GF-D8 (cell line): Measurements from ENCODE around the gene RRP1B.
"Not testable (repeated sequence)": the region's sequence is repeated elsewhere in the genome, so short reads cannot be mapped to it uniquely, and the experiment has no call there.

Experiments
- DNase-seq: peaks from one replicate; lab custom pipeline; 2025; lab: John Stamatoyannopoulos, UW

RRP1B gene

DNA sequence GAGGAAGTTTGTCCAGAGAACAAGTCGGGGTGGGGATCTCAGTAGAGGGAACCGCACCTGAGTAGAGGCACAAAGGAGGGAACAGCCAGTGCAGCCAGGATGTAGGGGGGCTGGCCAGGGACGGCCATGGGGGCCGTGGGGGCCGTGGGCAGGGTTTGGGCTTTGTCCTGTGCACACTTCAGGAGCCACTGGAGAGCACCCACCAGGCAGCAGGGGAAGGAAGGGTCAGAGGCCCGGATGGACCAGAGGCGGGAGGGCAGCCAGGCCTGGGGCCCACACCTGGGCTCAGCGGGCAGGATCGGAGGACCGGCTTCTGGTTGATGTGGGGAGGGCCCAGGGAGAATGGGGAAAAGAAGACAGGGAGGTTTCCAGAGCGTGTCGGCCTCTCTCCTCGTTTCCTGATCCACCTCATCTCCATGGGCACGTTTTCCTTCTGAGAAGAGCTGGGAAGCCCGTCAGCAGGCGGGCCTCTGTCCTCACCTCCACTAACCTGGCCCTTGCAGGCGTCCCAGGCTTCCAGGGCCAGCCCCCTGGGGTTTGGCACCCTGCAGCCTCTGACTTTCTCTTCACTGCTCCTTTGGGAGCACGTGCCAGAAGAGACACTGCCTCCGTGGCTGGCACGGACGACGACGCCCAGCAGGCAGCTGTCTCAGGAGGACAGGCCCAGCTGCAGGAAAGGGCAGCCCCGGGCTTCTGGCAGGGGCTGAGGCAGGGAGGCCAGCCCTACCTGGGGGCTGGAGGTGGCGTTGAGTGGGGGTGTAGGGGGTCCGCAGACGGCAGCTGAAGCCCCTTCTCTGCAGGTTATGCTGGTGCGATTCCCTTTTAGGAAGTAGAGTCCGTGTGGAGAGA is 42.8 kb downstream of the RRP1B start:
- DNase-seq = no peak

DNA sequence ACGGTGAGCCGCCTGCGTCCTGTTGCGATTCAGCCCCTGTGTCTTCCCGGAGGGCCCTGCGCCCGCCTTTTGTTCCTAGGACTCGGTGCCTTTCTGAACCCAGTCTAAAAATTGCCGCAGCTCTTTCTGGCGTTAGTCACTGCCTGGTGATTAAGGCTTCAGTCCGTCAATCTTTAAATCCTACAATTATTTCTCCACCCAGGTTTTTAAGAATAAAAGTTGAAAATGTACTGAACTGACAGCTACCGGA is 43.4 kb downstream of the RRP1B start:
- no peak for DNase-seq

DNA sequence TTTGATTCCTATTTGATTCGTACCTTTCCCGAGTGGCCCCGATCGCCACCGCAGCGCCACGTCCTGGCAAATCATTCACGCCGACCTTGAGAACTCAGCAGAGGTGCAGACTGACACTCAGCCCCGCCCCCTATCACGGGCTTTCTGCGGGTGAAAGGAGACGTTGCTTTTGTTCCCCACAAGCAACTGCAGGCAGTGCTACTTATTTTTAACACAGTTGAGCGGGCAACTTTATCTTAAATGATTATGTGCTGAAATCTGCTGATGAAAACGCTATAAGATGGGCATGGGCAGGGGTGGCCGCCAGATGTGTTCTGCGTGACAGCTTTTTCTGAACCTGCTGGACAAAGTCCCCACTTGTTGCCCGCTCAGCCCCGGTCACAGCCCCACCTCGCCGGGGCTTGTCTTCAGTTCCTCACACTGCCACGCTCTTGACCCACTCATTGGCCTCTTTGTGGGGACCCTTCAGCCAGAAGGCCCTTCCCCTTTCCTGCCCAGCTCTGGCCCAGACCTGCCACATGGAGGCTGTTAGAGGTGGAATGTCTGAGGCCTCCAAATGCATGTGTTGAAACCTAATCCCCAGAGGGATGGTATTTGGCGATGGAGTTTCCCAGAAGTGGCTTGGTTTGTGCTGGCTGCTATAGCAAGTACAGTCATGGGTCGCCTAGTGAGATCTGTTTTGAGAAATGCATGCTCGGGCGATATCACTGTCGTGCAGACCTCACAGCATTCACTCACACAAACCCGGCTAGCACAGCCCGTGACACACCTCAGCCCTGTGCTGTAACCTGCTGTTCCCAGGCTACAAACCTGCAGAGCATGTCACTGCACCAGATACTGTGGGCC is 43.9 kb downstream of the RRP1B start:
- DNase-seq = no peak

DNA sequence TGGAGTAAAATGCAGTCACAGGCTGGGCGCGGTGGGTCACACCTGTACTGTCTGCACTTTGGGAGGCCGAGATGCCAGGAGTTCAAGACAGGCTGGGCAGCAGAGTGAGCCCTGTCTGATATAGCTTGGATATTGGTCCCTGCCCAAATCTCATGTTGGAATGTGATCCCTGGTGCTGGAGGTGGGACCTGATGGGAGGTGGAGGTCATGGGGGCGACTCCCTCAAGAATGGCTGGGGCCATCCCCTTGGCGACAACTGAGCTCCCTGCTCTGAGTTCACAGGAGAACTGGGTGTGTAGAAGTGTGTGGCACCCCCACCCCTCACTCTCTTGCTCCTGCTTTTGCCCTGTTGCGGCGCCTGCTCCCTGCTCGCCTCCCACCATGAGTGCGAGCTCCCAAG is 48.1 kb downstream of the RRP1B start:
- no peak for DNase-seq

DNA sequence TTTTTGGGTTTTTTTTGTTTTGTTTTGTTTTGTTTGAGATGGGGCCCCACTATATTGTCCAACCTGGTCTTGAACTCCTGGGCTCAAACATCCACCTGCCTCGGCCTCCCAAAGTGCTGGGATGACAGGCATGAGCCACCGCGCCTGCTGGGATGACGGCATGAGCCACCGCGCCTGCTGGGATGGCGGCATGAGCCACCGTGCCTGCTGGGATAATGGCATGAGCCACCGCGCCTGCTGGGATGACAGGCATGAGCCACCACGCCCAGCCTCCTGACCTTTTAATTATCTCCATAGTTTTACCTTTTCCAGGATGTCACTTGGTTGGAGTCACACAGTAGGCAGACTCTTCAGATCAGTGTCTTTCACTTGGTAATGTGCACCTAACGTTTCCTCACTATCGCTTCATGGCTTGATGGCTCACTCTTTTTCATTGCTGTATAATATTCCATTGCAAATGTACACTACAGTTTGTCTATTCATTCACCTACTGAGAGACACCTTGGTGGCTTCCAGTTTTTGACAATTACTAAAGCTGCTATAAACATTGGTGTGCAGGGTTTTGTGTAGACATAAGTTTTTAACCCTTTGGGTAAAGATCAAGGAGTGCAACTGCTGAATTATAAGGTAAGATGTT is 49.5 kb downstream of the RRP1B start:
- no peak for DNase-seq

DNA sequence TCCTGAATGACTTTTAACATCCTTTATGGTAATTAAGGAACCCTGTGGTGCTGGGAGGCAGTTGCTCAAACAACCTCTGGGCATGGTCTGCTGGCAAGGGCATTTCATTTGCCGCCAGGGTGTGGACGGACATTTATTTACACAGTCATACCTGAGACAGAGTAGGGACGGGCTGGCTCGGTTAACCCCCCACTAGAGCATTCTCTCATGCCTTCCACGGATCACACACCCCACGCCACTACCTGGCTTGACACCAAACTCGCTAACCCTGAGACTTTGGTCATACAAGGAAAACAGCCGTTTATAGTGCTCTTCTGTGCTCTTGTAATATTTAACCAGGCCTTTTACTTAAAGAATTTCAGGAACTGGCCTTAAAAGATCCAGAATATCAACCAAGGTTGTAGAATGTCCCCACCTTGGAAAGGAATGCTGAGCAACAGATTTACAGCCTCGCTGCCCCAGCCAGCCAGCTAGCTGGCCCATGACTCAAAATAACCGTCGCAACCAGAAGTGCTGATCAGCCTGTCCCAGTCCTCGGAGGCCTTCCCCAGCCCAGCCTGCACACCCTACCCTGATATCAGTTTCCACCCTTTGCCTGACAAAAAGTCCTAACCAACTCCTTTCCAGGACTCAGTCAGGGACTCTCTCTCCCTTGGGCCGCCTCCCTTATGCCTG is 53.0 kb downstream of the RRP1B start:
- no peak for DNase-seq

DNA sequence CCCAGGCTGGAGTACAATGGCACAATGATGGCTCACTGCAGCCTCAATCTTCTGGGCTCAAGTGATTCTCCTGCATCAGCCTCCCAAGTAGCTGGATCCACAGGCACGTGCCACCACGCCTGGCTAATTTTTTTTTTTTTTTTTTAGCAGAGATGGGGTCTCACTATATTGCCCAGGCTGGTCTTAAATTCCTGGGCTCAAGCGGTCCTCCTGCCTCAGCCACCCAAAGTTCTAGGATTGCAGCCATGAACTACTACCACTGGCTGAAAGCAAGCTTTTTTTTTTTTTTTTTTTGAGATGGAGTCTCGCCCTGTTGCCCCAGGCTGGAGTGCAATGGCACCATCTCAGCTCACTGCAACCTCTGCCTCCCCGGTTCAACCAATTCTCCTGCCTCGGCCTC is 53.8 kb downstream of the RRP1B start:
- DNase-seq = not testable (repeated sequence)

DNA sequence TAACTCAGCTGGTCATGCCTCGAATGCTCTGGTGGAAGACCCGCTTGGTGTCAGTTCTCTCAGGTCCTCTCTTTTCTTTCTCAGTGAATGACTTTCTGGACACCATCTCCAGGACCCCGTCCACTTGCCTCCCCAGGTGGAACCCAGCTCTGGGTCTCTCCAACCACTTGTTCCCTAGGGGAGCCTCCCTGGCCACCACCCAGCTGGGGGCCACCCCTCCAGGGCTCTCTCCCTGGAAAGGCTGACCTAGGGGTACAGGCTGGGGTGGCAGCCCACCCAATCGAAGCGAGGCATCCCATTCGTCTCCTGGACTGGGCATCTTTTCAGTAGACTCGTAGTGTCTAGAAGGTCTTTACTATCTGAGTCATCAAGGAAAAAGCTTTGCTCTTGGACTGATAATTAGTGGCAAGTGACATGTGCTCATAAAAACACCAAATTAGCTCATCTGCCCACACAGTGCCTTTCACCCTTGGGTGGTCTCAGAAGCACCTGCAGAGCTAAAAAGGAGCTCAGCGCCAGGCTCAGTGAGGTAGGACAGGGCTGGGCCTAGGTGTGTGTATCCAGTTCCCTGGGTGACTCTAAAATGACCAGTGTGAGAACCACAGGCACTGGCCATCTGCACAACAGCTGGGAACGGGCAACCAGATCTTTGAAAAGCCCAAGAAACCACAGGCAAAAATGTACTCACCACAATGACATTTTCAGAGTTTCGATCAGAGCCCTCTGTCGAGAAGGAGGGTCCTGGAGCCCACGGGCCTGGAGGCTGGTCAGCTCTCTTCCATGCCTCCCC is 57.2 kb downstream of the RRP1B start:
- no peak for DNase-seq

DNA sequence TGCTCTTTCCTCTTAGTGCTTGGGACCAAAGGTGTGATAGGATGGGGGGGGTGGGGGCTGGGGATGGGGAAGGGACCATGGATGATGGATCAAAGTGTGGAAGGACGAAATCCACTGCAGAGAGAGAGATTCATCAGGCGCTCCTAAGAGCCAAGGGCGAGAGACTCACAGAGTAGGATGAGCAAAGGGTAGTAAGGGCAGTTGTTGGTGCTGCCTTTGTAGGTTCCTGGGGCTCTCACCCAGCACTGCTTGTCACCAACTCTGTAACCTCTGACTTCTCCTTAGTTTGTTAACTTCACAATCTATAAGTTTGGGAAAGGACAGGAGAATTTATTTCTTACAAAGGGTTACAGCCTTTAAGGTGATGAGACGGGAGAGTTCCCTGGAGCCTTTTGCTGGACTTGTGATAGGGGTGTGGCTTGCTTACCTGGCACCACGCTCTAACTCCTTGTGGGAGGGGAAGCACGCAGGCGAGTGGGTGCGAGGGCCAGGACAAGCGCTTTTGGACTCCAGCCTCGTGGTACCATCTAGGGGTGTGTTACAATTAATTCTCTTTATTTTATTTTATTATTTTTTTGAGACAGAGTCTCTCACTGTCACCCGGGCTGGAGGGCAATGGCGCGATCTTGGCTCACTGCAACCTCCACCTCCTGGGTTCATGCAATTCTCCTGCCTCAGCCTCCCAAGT is 58.0 kb downstream of the RRP1B start:
- no peak for DNase-seq

DNA sequence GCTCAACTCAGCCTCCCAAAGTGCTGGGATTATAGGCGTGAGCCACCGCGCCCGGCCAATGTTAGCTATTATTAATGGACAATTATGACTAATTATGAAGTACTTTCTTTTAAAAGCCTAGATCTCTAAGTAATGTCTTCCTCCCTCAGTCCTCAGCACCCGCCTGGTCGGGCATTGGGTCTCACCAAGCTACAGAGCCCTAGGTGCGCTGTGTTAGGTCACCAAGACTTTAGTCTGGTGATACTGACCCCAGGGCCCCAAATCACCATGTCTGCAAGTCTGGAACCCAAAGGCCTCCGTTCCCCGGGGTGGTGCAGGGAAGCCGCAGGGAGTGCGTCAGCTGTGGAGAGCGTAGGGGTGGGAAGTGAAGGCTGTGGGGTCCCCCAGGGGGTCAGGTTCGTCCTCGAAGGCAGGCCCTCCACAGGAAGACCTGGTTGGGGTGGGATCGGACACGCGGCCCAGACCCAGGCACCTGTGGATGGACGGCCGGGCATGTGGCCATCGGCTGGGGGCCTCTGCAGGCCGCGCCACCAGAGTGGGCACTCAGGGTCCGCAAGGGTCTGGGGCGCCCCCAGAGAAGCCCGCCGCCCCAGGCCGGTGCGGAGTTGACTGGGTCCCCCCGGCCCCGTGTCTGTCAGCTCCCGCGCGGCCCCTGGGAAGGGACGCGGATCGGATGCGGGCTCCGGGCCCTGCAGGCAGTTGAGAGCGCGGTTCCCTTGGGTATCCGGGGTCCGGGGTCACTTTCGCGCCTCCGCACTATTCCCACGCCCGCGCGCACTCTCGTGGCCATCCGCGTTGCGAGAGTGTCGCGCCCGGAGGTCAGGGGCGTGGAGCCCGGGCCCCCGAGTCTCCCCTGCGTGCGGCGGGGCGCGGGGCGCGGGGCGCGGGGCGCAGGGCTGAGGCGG is 58.9 kb downstream of the RRP1B start:
- no peak for DNase-seq

DNA sequence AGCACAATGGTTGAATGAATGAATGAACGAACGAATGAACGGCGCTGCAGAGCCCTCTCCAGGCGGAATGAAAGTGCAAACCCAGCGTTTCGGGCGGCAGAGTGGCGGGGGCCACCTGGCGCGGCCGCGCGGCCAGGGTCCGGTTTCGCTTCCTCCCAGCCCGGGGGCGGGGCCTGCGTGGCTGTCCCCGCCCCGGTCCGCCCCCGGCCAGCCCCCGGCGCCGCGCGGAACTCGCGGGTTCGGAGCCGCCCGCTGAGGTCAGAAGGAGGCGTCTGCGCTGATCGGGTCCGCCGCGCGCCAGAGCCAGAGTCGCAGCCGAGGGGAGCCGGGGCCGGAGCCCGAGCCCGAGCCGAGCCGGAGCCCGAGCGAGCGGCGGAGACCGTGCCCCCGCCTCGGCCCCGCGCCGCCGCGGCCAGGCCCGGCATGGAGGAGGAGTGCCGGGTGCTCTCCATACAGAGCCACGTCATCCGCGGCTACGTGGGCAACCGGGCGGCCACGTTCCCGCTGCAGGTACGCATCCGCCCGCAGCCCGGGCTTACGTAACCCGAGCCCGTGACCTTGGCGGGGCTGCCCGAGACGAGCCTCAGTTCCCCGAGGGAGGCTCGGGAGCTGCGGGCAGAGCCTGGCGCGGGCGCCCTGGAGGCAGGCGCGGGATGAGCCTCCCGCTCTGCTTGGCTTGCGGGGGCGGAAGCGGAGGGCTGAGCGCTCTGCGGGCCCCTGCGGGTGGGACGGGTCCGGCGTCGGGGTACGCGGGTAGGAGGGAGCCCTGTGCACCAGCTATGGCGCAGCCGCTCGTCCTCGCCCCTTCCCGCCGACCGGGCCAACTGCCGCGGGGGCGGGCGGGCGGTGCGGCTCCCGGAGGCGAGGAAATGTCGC is 59.8 kb downstream of the RRP1B start, which contains the start of gene PDXK:
Gene PDXK, plus strand, starts transcription at position 258 of the 876 bp plus-strand sequence. Its CDS starts 166 bp downstream, at position 424.
- peak; percentile 38 for DNase-seq

DNA sequence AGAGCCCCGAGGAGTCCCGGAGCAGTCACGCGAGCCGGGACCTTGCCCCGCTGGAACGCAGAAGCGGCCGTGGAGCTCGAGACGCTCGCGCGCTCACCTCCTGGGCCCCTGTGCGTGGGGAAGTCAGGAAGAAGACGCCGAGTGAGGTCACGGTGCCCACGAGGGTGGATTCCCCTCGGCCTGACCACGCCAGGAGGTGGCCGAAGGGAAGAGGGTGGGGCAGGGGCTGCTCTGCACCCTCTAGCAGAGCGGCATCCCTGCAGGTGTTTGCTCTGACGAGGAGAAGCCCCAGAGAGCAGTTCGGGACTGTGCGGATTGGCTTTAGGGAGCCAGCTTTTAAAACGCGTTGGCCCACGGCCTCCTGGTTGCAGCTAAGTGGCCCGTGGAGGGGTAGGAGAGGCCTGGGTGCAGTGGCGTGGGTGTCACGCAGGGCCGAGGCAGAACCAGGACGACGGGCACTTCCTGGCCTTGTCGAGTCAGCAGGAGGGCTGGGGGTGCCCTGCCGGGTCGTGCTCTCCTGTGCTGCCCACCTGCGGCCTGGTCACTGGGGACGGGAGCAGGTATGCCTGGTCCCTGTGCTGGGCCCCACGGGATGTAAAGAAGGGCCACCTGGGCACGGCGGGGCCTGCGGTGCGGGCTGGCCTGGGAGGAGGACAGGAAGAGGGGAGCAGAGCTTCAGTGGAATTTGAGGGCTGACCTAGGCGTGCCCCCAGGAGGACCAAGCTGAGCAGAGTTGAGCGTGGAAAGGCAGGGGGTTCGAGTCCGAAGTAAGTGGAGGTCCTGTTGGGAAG is 60.6 kb downstream of the RRP1B start:
- DNase-seq = no peak

DNA sequence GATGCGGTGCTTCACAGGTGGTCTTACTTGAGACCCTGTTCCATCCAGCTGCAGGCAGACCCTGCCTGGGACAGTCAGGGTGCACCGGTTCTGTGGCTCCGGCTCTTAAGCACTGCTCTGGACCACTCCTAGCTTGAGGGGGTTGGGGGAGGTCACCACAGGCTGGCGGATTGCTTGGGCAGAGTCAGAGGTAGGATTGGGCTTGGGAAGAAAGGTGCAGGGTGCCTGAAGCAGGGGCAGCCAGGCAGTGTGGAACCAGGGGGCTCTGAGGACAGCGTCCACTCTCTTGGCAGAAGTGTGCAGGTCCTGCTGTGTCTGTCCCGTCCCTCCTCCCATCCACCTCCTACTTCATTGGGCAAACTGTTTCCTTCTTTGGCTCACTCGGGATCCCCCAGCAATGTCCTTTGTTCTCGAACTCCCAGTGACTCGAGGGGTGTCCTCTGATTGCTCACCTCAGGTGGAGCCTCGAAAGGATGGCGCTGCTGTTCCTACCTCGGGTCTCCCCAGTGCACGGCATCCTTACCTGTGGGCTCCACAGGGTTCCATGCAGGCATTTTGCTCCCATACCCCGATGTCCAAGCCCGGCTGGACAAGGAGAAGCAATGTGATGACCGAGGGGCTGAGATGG is 61.3 kb downstream of the RRP1B start:
- no peak for DNase-seq

DNA sequence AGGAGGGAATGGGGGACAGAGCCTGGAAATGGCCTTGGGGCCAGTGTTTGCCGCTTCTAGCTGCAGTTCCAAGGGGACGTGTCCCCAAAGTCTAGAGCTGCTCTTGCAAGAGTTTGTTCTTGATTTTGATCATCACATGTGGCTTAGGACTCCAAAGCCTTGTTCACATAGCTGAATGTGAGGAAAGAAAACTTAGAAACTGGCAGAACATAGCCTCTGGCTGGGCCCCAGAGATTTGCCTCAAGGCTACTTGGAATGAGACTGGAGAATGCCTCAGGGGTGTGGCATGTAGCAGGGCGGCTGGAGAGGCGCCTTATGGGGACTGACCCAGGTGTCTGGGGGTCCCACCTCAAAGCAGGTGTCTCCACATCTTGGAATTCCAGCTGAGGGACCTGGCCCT is 61.8 kb downstream of the RRP1B start:
- DNase-seq = no peak

DNA sequence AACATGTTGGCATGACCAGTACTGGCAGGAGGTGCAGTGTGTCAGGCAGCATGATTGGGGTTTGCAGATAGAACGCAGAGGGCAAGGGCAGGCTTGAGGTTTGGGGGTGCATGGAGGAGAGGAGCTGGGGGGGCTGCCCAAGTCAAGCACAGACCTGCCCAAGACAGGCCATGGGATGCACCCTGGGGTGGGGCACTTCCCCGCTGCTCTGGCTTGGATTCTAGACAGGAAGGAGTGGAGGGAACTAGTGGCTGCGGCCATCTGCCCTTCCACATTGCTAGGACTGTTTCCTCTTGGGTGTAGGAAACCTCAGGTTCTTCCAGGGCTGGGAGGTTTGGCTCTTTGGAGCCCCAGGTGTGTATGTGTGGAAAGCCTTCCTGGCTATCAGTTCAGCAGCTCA is 62.6 kb downstream of the RRP1B start:
- no peak for DNase-seq

DNA sequence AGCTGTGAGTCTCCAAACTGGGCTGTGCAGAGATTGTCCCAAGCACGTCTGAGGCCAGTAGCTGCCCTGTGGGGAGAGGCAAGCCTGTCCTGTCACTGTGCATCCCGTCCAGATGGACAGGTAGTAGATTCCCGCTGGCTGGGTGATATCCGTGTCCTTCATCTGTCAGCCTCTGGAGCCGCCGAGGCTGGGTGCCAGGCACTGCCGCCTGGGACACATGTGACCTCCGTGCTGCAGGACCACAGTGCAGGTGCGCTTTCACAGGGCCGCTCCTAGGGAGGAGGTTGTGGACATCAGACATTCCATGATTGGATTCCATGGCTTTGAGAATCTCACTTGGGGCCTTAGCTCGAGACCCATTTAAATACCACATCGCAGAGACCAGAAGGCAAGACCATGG is 64.3 kb downstream of the RRP1B start:
- DNase-seq = no peak

DNA sequence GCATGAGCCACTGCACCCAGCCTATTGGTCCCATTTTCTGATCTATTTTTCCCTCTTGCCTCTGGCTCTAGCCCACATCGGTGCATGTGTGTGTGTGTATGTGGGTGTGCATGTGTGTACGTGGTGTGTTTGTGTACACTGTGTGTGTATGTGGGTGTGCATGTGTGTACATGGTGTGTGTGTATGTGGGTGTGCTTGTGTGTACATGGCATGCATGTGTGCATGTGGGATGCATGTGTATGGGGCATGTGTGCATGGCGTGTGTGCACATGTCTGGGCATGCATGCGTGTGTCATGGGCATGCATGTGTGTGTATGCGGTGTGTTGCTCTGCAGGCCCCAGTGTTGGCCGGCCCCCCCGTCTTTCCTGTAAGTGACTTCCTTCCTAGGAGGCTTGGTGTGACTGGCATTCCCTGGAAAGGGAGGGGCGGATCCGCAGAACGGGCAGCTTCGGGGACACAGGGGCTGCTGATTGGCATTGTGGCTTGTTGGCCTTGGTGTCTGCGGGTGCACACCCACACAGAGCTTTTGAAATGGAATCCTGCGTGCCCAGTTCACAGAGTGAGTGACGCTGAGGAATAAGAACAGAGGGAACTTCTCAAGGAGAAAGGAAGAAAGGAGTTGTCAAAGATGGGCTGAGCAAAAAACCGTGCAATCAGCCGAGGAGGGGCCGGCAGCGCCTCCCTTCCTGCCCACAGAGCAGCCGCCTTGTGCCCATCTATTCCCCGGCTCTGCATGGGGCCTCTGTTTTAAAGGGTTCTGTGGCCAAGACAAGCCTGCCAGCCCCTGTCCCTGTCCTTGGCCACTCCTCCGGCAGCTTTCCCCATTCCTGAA is 67.5 kb downstream of the RRP1B start:
- peak; percentile 76 for DNase-seq
